AG04449 (cell line): ENCODE measurements around the gene MAN1A1.

Experiments
- CTCF ChIA-PET: fragments of 350-600 bp; formaldehyde crosslinking; extraction: SDS; loops from one replicate; lab custom pipeline; 2021; ENCODE audit warnings: antibody characterized with exemption; lab: Yijun Ruan, JAX
- POLR2A ChIA-PET: fragments of 400-600, 350-600 bp; formaldehyde crosslinking; extraction: SDS; loops from one replicate; lab custom pipeline; 2020; ENCODE audit warnings: antibody characterized with exemption, inconsistent platforms; lab: Yijun Ruan, JAX
- DNase-seq: peaks from one replicate; pipeline ENCODE4 v3.0.0-alpha.2; 2010; ENCODE audit warnings: low read depth, low spot score
- H3K4me3 ChIP-seq: 2 replicates; pipeline ENCODE4 v1.5.1; 2011; ENCODE audit warnings: low read depth, mild to moderate bottlenecking, control low read depth, low read length
- CTCF ChIP-seq: IDR thresholded peaks from one replicate; pipeline ENCODE4 v1.5.1; 2011; ENCODE audit warnings: mild to moderate bottlenecking, moderate library complexity, low read length, control low read depth, inconsistent platforms; ENCODE audit not compliant: insufficient read depth; ENCODE audit errors: missing control alignments

MAN1A1 gene

GRCh38 chr6:119353696-119354095, 4.1 kb upstream of the MAN1A1 start:
- DNase-seq, result no peak
- ChIA-PET POLR2A (no interaction called here), CTCF (interaction anchor here (1.5 kb wide), 1 partner anchor 205 kb away, joined by 5 read pairs; no protein-coding TSS in a partner anchor)
- no peak for TF ChIP-seq CTCF
- no peak overlapping the region for H3K4me3 ChIP-seq

GRCh38 chr6:119352001-119352400, 2.4 kb upstream of the MAN1A1 start:
- no peak for TF ChIP-seq CTCF
- POLR2A ChIA-PET, result no interaction called here
- no peak for DNase-seq
- H3K4me3 ChIP-seq, result no peak overlapping the region
- CTCF ChIA-PET, result interaction anchor here (2.3 kb wide), 3 partner anchors 203 to 627 kb away, joined by 8 to 40 read pairs (median 37); no protein-coding TSS in a partner anchor

- peak; percentile 36 for TF ChIP-seq CTCF
- DNase-seq, result no peak
- ChIA-PET POLR2A (no interaction called here), CTCF (interaction anchor here (0.7 to 2.3 kb wide), 29 partner anchors 9 to 645 kb away, joined by 3 to 40 read pairs (median 4); no protein-coding TSS in a partner anchor)
- peak overlapping the region; percentile 81 for H3K4me3 ChIP-seq
Observed at GRCh38 chr6:119350952-119351372, 1.4 kb upstream of the MAN1A1 start.

GRCh38 chr6:119350202-119350951, 816 bp upstream of the MAN1A1 start:
- TF ChIP-seq CTCF, result peak; percentile 0
- POLR2A ChIA-PET, result interaction anchor here (1.0 kb wide), 1 partner anchor 202 kb away, joined by 5 read pairs; no protein-coding TSS in a partner anchor
- DNase-seq, result peak; percentile 14
- CTCF ChIA-PET, result interaction anchor here (0.7 to 2.3 kb wide), 29 partner anchors 8 to 646 kb away, joined by 3 to 40 read pairs (median 4); no protein-coding TSS in a partner anchor
- H3K4me3 ChIP-seq, result peak overlapping the region; percentile 81

GRCh38 chr6:119348748-119349360, 707 bp downstream of the MAN1A1 start:
- no peak for DNase-seq
- POLR2A ChIA-PET, result no interaction called here
- CTCF ChIA-PET, result interaction anchor here (0.9 to 3.4 kb wide), 3 partner anchors 200 to 220 kb away, joined by 3 to 40 read pairs (median 8); no protein-coding TSS in a partner anchor
- no peak for TF ChIP-seq CTCF
- peak overlapping the region; percentile 81 for H3K4me3 ChIP-seq
